HepG2 (cell line): ENCODE measurements around the gene RASSF4. TPM values are rescaled to one million over a fixed set of nuclear protein-coding genes. Genes with fewer than 3 reads are reported as not detected.

Experiments used
- JUND ChIP-seq: sonication (generic); formaldehyde crosslinking; IDR thresholded peaks from 2 replicates; pipeline ENCODE4 v1.8.0; 2022; ENCODE audit warnings: mild to moderate bottlenecking, missing genetic modification reagents
- RARA ChIP-seq: IDR thresholded peaks from 2 replicates; pipeline ENCODE4 v1.6.1; 2016; ENCODE audit warnings: missing genetic modification reagents, missing compliant biosample characterization
- RNF2 ChIP-seq: fragments of 450-650 bp; conservative IDR thresholded peaks from 2 replicates; pipeline ENCODE4 v1.6.1; 2016; ENCODE audit warnings: low read depth
- SMAD3 ChIP-seq: sonication (generic); formaldehyde crosslinking; IDR thresholded peaks from 2 replicates; pipeline ENCODE4 v1.4.0; 2020; ENCODE audit warnings: missing genetic modification reagents
- SNAI1 ChIP-seq: sonication (generic); formaldehyde crosslinking; IDR thresholded peaks from 2 replicates; pipeline ENCODE4 v1.5.0; 2020; ENCODE audit warnings: mild to moderate bottlenecking, missing genetic modification reagents, borderline replicate concordance
- SOX5 ChIP-seq: IDR thresholded peaks from 2 replicates; pipeline ENCODE4 v1.6.1; 2016; ENCODE audit warnings: borderline replicate concordance
- USF2 ChIP-seq, 2 experiments: sonication (generic) in 1 of 2; formaldehyde crosslinking in 1 of 2; IDR thresholded peaks; 2 replicates each; pipeline versions ENCODE4 v1.5.1 to v1.6.1; 2011 to 2020; ENCODE audit warnings: borderline replicate concordance in 1 of 2, low read depth in 1 of 2, low read length in 1 of 2, mild to moderate bottlenecking in 1 of 2, missing genetic modification reagents in 1 of 2, moderate library complexity in 1 of 2
- ZBTB40 ChIP-seq, 2 experiments: fragments of 450-650 bp in 1 of 2; sonication (generic) in 1 of 2; formaldehyde crosslinking in 1 of 2; IDR thresholded peaks; 2 replicates each; pipeline versions ENCODE4 v1.6.1 to v1.8.0; 2016 to 2022; ENCODE audit warnings: antibody characterized with exemption in 1 of 2, mild to moderate bottlenecking in 1 of 2, missing genetic modification reagents in 1 of 2
- ZBTB42 ChIP-seq: sonication (generic); formaldehyde crosslinking; IDR thresholded peaks from 2 replicates; pipeline ENCODE4 v1.5.0; 2020; ENCODE audit warnings: mild to moderate bottlenecking, missing genetic modification reagents
- ZFYVE20 ChIP-seq: sonication (generic); formaldehyde crosslinking; IDR thresholded peaks from 2 replicates; pipeline ENCODE4 v1.8.0; 2023; ENCODE audit warnings: low read depth, mild to moderate bottlenecking, moderate library complexity, missing genetic modification reagents, borderline replicate concordance
- ZGPAT ChIP-seq: IDR thresholded peaks from 2 replicates; pipeline ENCODE4 v1.6.1; 2016; ENCODE audit warnings: mild to moderate bottlenecking
- ZNF160 ChIP-seq: sonication (generic); formaldehyde crosslinking; IDR thresholded peaks from 2 replicates; pipeline ENCODE4 v1.8.0; 2022; ENCODE audit warnings: mild to moderate bottlenecking, inconsistent platforms, missing genetic modification reagents
- polyA plus RNA-seq, 8 experiments: library from polyadenylated mRNA; depleted of rRNA in 3 of 8; stranded (reverse) in 7 of 8; unstranded in 1 of 8; fragments of >200 nt; fragmentation: Illumina TruSeq in 4 of 8; extraction: Trizol in 4 of 8; gene quantifications; 2 replicates each; pipeline versions ENCODE4 v1.2.1 to v1.2.3, GENCODE V29; 2011 to 2016; ENCODE audit warnings: low read depth in 4 of 8, missing spikeins in 1 of 8, mixed read lengths in 1 of 8; ENCODE audit not compliant: insufficient read depth in 1 of 8
- total RNA-seq, 5 experiments: library from RNA; depleted of rRNA; stranded (reverse); fragments of >200 nt; fragmentation: Illumina TruSeq; extraction: Trizol; gene quantifications; 2 replicates each; pipeline ENCODE4 v1.2.3, GENCODE V29; 2016; ENCODE audit warnings: low read depth in 1 of 5

RASSF4 gene
- total and polyA plus RNA-seq, 2 of the 13 experiments (the other 11 are each of a cell fraction or from before 2014, with no cell fraction given), result 34.0 to 51.7 TPM

GRCh38 chr10:44995914-44996669 lies 36.5 kb downstream of the RASSF4 start (continued):
- TF ChIP-seq USF2 (IDR thresholded peaks at IDR 0.05; ENCODE audit: low read depth, low read length), result peak; percentile 55
- peak; percentile 78; the same call in 1 of the 2 replicates for TF ChIP-seq USF2 (CRISPR knock-in tag; IDR thresholded peaks at IDR 0.05; ENCODE audit: borderline replicate concordance)
- TF ChIP-seq ZBTB42 (CRISPR knock-in tag), result 0 out of 2 replicates have a peak, but pooled peaks have one; percentile 32
- TF ChIP-seq SOX5 (CRISPR knock-in tag), result peak; percentile 77
- TF ChIP-seq SMAD3 (CRISPR knock-in tag), result peak; percentile 73
- TF ChIP-seq ZBTB40 (IDR thresholded peaks at IDR 0.05), result no peak
- peak; percentile 57; the same call in 1 of the 2 replicates for TF ChIP-seq ZBTB40 (CRISPR knock-in tag; IDR thresholded peaks at IDR 0.05)
- no peak for TF ChIP-seq ZNF160
- TF ChIP-seq RARA, result peak; percentile 94
- TF ChIP-seq JUND (CRISPR knock-in tag), result no peak
- no peak for TF ChIP-seq SNAI1 (CRISPR knock-in tag)
- no peak for TF ChIP-seq RNF2
- no peak for TF ChIP-seq ZFYVE20 (CRISPR knock-in tag)
- peak; percentile 95 for TF ChIP-seq ZGPAT (CRISPR knock-in tag)
